ENCODE measurements around the gene INSIG1. TPM values are rescaled to one million over a fixed set of nuclear protein-coding genes. Genes with fewer than 3 reads are reported as not detected.

The INSIG1 gene
- total and polyA plus RNA-seq, 2 experiments from 2014 or later = 70.3 to 131 TPM

DNA sequence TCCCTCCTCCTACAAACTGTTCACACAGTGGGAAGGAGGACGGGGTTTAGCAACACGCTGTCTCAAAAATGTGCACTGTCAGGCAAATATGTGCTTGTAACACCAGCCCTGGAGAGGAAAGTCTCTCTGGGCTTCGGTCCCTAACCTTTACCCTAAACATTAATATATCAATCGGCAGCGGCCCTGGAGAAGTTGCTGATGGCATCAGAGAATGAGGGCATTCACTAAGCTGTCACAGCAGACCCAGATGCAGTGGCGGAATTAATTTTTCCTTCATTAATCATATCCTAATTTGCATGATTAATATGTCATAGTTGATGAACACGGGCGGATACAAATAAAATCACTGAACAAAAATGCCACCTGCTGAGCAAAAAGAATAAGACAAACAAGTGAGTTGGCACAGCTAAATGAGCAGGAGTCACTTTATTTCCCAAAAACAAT, 45.2 kb upstream of the INSIG1 start:
- Histone ChIP-seq H3K9me2 (ENCODE audit: insufficient read depth) (no peaks in the 10 kb centered on the region), H3K4me1 (ENCODE audit: insufficient read depth) (no peaks in the 10 kb centered on the region), H2AFZ (no peak overlapping the region), H3K36me3 (ENCODE audit: insufficient read depth) (no peaks in the 10 kb centered on the region), H3F3A (replicated peaks; ENCODE audit: low read depth) (no peaks in the 10 kb centered on the region), H3K4me3 (no peak overlapping the region), H4K20me1 (replicated peaks; ENCODE audit: insufficient read depth) (no peaks in the 10 kb centered on the region), H3K27ac (ENCODE audit: low read depth) (no peak overlapping the region), H3K79me2 (replicated peaks; ENCODE audit: insufficient read depth) (no peaks in the 10 kb centered on the region), H3K27me3 (ENCODE audit: insufficient read depth) (no peaks in the 10 kb centered on the region), H3K4me2 (no peak overlapping the region)
- DNase-seq (ENCODE audit: low spot score) = no peak
- Mint-ChIP-seq H3K36me3 (ENCODE audit: low read depth) (no peaks in the 10 kb centered on the region), H3K27me3 (ENCODE audit: insufficient read depth, low read depth, poor library complexity) (peaks cover 2% of the 10 kb centered on the region), H3K4me3 (no peak overlapping the region), H3K4me1 (no peaks in the 10 kb centered on the region), H3K9me3 (no peaks in the 10 kb centered on the region), H3K27ac (no peak overlapping the region)
- no peak for ATAC-seq
- TF ChIP-seq POLR2AphosphoS5 (IDR thresholded peaks at IDR 0.05; ENCODE audit: low read depth) = no peak
- TF ChIP-seq CREB1 (CRISPR knock-in tag; IDR thresholded peaks at IDR 0.05; ENCODE audit: low read depth) = no peak
- TF ChIP-seq ZNF114 (CRISPR knock-in tag; IDR thresholded peaks at IDR 0.05) = no peak
- TF ChIP-seq, protein P1, sequence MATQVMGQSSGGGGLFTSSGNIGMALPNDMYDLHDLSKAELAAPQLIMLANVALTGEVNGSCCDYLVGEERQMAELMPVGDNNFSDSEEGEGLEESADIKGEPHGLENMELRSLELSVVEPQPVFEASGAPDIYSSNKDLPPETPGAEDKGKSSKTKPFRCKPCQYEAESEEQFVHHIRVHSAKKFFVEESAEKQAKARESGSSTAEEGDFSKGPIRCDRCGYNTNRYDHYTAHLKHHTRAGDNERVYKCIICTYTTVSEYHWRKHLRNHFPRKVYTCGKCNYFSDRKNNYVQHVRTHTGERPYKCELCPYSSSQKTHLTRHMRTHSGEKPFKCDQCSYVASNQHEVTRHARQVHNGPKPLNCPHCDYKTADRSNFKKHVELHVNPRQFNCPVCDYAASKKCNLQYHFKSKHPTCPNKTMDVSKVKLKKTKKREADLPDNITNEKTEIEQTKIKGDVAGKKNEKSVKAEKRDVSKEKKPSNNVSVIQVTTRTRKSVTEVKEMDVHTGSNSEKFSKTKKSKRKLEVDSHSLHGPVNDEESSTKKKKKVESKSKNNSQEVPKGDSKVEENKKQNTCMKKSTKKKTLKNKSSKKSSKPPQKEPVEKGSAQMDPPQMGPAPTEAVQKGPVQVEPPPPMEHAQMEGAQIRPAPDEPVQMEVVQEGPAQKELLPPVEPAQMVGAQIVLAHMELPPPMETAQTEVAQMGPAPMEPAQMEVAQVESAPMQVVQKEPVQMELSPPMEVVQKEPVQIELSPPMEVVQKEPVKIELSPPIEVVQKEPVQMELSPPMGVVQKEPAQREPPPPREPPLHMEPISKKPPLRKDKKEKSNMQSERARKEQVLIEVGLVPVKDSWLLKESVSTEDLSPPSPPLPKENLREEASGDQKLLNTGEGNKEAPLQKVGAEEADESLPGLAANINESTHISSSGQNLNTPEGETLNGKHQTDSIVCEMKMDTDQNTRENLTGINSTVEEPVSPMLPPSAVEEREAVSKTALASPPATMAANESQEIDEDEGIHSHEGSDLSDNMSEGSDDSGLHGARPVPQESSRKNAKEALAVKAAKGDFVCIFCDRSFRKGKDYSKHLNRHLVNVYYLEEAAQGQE (IDR thresholded peaks at IDR 0.05; ENCODE audit: unreplicated experiment) = no peak
- TF ChIP-seq, protein P2, sequence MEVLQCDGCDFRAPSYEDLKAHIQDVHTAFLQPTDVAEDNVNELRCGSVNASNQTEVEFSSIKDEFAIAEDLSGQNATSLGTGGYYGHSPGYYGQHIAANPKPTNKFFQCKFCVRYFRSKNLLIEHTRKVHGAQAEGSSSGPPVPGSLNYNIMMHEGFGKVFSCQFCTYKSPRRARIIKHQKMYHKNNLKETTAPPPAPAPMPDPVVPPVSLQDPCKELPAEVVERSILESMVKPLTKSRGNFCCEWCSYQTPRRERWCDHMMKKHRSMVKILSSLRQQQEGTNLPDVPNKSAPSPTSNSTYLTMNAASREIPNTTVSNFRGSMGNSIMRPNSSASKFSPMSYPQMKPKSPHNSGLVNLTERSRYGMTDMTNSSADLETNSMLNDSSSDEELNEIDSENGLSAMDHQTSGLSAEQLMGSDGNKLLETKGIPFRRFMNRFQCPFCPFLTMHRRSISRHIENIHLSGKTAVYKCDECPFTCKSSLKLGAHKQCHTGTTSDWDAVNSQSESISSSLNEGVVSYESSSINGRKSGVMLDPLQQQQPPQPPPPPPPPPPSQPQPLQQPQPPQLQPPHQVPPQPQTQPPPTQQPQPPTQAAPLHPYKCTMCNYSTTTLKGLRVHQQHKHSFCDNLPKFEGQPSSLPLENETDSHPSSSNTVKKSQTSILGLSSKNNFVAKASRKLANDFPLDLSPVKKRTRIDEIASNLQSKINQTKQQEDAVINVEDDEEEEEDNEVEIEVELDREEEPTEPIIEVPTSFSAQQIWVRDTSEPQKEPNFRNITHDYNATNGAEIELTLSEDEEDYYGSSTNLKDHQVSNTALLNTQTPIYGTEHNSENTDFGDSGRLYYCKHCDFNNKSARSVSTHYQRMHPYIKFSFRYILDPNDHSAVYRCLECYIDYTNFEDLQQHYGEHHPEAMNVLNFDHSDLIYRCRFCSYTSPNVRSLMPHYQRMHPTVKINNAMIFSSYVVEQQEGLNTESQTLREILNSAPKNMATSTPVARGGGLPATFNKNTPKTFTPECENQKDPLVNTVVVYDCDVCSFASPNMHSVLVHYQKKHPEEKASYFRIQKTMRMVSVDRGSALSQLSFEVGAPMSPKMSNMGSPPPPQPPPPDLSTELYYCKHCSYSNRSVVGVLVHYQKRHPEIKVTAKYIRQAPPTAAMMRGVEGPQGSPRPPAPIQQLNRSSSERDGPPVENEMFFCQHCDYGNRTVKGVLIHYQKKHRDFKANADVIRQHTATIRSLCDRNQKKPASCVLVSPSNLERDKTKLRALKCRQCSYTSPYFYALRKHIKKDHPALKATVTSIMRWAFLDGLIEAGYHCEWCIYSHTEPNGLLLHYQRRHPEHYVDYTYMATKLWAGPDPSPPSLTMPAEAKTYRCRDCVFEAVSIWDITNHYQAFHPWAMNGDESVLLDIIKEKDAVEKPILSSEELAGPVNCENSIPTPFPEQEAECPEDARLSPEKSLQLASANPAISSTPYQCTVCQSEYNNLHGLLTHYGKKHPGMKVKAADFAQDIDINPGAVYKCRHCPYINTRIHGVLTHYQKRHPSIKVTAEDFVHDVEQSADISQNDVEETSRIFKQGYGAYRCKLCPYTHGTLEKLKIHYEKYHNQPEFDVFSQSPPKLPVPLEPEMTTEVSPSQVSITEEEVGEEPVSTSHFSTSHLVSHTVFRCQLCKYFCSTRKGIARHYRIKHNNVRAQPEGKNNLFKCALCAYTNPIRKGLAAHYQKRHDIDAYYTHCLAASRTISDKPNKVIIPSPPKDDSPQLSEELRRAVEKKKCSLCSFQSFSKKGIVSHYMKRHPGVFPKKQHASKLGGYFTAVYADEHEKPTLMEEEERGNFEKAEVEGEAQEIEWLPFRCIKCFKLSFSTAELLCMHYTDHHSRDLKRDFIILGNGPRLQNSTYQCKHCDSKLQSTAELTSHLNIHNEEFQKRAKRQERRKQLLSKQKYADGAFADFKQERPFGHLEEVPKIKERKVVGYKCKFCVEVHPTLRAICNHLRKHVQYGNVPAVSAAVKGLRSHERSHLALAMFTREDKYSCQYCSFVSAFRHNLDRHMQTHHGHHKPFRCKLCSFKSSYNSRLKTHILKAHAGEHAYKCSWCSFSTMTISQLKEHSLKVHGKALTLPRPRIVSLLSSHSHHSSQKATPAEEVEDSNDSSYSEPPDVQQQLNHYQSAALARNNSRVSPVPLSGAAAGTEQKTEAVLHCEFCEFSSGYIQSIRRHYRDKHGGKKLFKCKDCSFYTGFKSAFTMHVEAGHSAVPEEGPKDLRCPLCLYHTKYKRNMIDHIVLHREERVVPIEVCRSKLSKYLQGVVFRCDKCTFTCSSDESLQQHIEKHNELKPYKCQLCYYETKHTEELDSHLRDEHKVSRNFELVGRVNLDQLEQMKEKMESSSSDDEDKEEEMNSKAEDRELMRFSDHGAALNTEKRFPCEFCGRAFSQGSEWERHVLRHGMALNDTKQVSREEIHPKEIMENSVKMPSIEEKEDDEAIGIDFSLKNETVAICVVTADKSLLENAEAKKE (CRISPR knock-in tag; IDR thresholded peaks at IDR 0.05) = no peak
- TF ChIP-seq EZH2 (IDR thresholded peaks at IDR 0.05; ENCODE audit: low read depth, unreplicated experiment) = no peak
- no peak for TF ChIP-seq STAT1 (IDR thresholded peaks at IDR 0.05; ENCODE audit: unreplicated experiment)
- no peak for TF ChIP-seq ZNF331 (CRISPR knock-in tag; IDR thresholded peaks at IDR 0.05; ENCODE audit: low read depth)

Data from GM23338 (cell line).